Right atrium auricular region (tissue), 2 donors: ENCODE data around the gene IKBKE. TPM values are rescaled to one million over a fixed set of nuclear protein-coding genes. Genes with fewer than 3 reads are reported as not detected.

Source experiments
- DNase-seq: peaks from one replicate; pipeline ENCODE4 v3.0.0-alpha.2; 2019; ENCODE audit warnings: low spot score
- H3K27ac ChIP-seq, 2 donors: fragments of 200-600 bp; sonication (generic); 1 replicate in 1 of 2; 2 replicates in 1 of 2; pipeline ENCODE4 v1.5.1; 2016 to 2019
- H3K27me3 ChIP-seq, 2 donors: fragments of 200-600 bp; sonication (generic); one replicate each; pipeline versions ENCODE4 v1.5.1 to v1.6.0; 2017 to 2019
- H3K36me3 ChIP-seq: fragments of 200-600 bp; sonication (generic); one replicate; pipeline ENCODE4 v1.5.1; 2016
- H3K4me1 ChIP-seq, 2 donors: fragments of 200-600 bp; sonication (generic); one replicate each; pipeline versions ENCODE4 v1.5.1 to v1.6.0; 2017 to 2019
- H3K4me3 ChIP-seq, 2 donors: fragments of 200-600 bp; sonication (generic); 1 replicate in 1 of 2; 2 replicates in 1 of 2; pipeline ENCODE4 v1.5.1; 2017 to 2019; ENCODE audit warnings: mild to moderate bottlenecking in 1 of 2, moderate library complexity in 1 of 2
- H3K9me3 ChIP-seq, 2 donors: fragments of 200-600 bp; sonication (generic); one replicate each; pipeline ENCODE4 v1.5.1; 2019
- CTCF ChIP-seq, 2 donors: fragments of 200-600 bp; sonication (generic); IDR thresholded peaks; one replicate each; pipeline ENCODE4 v1.5.1; 2019; ENCODE audit warnings: antibody characterized with exemption in 2 of 2
- total RNA-seq, 2 donors: library from RNA; depleted of rRNA; stranded (reverse); fragments of >200 nt; gene quantifications; one replicate each; pipeline ENCODE4 v1.1.0, GENCODE V29; 2016

Gene IKBKE
- total RNA-seq, 2 donors from 2014 or later, result 1.3 to 3.2 TPM

GRCh38 chr1:206461602-206462455 lies 8.4 kb upstream of the IKBKE start:
- Histone ChIP-seq H3K4me3 (no peak overlapping the region), H3K27ac (peak overlapping the region in 1 of 2 donors; percentile 58)

GRCh38 chr1:206463137-206463536 lies 7.1 kb upstream of the IKBKE start:
- no peak for TF ChIP-seq CTCF (IDR thresholded peaks at IDR 0.05)
- no peaks in the 10 kb centered on the region for H3K27me3 ChIP-seq
- H3K4me3 ChIP-seq, result no peak overlapping the region
- no peak for DNase-seq
- H3K36me3 ChIP-seq, result peaks cover 11% of the 10 kb centered on the region
- peaks cover 0 to 8% of the 10 kb centered on the region in 2 donors for H3K4me1 ChIP-seq
- no peak overlapping the region for H3K27ac ChIP-seq
- no peaks in the 10 kb centered on the region for H3K9me3 ChIP-seq

More at GRCh38 chr1:206461602-206462455, 8.4 kb upstream of the IKBKE start:
- H3K4me1 ChIP-seq, result peaks cover 0 to 17% of the 10 kb centered on the region in 2 donors
- no peaks in the 10 kb centered on the region for H3K9me3 ChIP-seq
- no peaks in the 10 kb centered on the region for H3K27me3 ChIP-seq
- TF ChIP-seq CTCF (IDR thresholded peaks at IDR 0.05), result peak; percentile 75 to 89
- peak; percentile 87 for DNase-seq
- H3K36me3 ChIP-seq, result peaks cover 11% of the 10 kb centered on the region

- H3K4me3 ChIP-seq, result no peak overlapping the region
- DNase-seq, result no peak
- peaks cover 0 to 11% of the 10 kb centered on the region in 2 donors for H3K4me1 ChIP-seq
- H3K9me3 ChIP-seq, result no peaks in the 10 kb centered on the region
- no peak for TF ChIP-seq CTCF (IDR thresholded peaks at IDR 0.05)
- H3K27ac ChIP-seq, result peak overlapping the region in 1 of 2 donors; percentile 11
- peaks cover 8% of the 10 kb centered on the region for H3K36me3 ChIP-seq
- no peaks in the 10 kb centered on the region for H3K27me3 ChIP-seq
Measured at GRCh38 chr1:206463911-206464310, 6.4 kb upstream of the IKBKE start.

- TF ChIP-seq CTCF (IDR thresholded peaks at IDR 0.05), result no peak
Measured at GRCh38 chr1:206464456-206464964, 5.8 kb upstream of the IKBKE start.

GRCh38 chr1:206465951-206466350 lies 4.3 kb upstream of the IKBKE start:
- Histone ChIP-seq H3K4me1 (peaks cover 0 to 29% of the 10 kb centered on the region in 2 donors), H3K4me3 (no peak overlapping the region), H3K36me3 (no peaks in the 10 kb centered on the region), H3K9me3 (no peaks in the 10 kb centered on the region), H3K27ac (no peak overlapping the region), H3K27me3 (no peaks in the 10 kb centered on the region)
- DNase-seq, result no peak
- no peak for TF ChIP-seq CTCF (IDR thresholded peaks at IDR 0.05)

More at GRCh38 chr1:206464456-206464964, 5.8 kb upstream of the IKBKE start:
- no peak overlapping the region for H3K4me3 ChIP-seq
- peaks cover 0 to 14% of the 10 kb centered on the region in 2 donors for H3K4me1 ChIP-seq
- peak overlapping the region in 1 of 2 donors; percentile 11 for H3K27ac ChIP-seq
- no peaks in the 10 kb centered on the region for H3K9me3 ChIP-seq
- peaks cover 2% of the 10 kb centered on the region for H3K36me3 ChIP-seq
- DNase-seq, result peak; percentile 68
- no peaks in the 10 kb centered on the region for H3K27me3 ChIP-seq
